Naive thymus-derived CD4-positive, alpha-beta T cell (primary cell): ENCODE measurements around the gene LTA. TPM values are rescaled to one million over a fixed set of nuclear protein-coding genes. Genes with fewer than 3 reads are reported as not detected.

Experiments used
- ATAC-seq: fragments of 150-1000 bp; cut with Tn5 transposase; 2 replicates; pipeline ENCODE4 v1.10.0; 2021; ENCODE audit warnings: mild to moderate bottlenecking, moderate library complexity
- CTCF ChIA-PET: fragments of 350-600 bp; sonication (Branson Sonifier 250); formaldehyde crosslinking; loops from one replicate; lab custom pipeline; 2021; ENCODE audit warnings: antibody characterized with exemption; lab: Charles Lee
- POLR2A ChIA-PET: fragments of 350-600 bp; sonication (Branson Sonifier 250); formaldehyde crosslinking; loops from one replicate; lab custom pipeline; 2021; ENCODE audit warnings: antibody characterized with exemption, inconsistent platforms; lab: Charles Lee
- DNase-seq, 9 donors: peaks; one replicate each; pipeline versions ENCODE4 v3.0.0 to v3.0.0-alpha.2; 2020 to 2022; ENCODE audit warnings: mixed read lengths in 1 of 9
- H3K27ac ChIP-seq: one replicate; pipeline ENCODE4 v1.7.0; 2013; ENCODE audit warnings: mild to moderate bottlenecking, low read depth, low read length, moderate library complexity
- H3K27me3 ChIP-seq, 2 donors: one replicate each; pipeline ENCODE4 v1.7.0; 2013; ENCODE audit warnings: low read length in 2 of 2, mild to moderate bottlenecking in 2 of 2, moderate library complexity in 2 of 2; ENCODE audit not compliant: control insufficient read depth in 2 of 2, insufficient read depth in 2 of 2
- H3K36me3 ChIP-seq, 3 experiments: 1 replicate in 2 of 3; 2 replicates in 1 of 3; pipeline ENCODE4 v1.7.0; 2013; ENCODE audit warnings: low read length in 3 of 3, mild to moderate bottlenecking in 3 of 3, moderate library complexity in 1 of 3; ENCODE audit not compliant: insufficient read depth in 3 of 3, control insufficient read depth in 2 of 3
- H3K4me1 ChIP-seq, 2 donors: one replicate each; pipeline ENCODE4 v1.7.0; 2013; ENCODE audit warnings: low read length in 2 of 2, mild to moderate bottlenecking in 2 of 2, moderate library complexity in 1 of 2; ENCODE audit not compliant: control insufficient read depth in 2 of 2, insufficient read depth in 2 of 2
- H3K4me3 ChIP-seq: 2 replicates; pipeline ENCODE4 v1.7.0; 2013; ENCODE audit warnings: mild to moderate bottlenecking, low read length
- H3K9me3 ChIP-seq, 3 experiments: 1 replicate in 2 of 3; 2 replicates in 1 of 3; pipeline ENCODE4 v1.7.0; 2013; ENCODE audit warnings: low read length in 3 of 3; ENCODE audit not compliant: control insufficient read depth in 2 of 3
- H3K27ac Mint-ChIP-seq, 9 donors: one replicate each; pipeline ENCODE4 v1.8.0; 2020 to 2022; ENCODE audit warnings: mixed read lengths in 9 of 9, mild to moderate bottlenecking in 8 of 9, moderate library complexity in 5 of 9, inconsistent platforms in 2 of 9
- H3K27me3 Mint-ChIP-seq, 5 donors: one replicate each; pipeline ENCODE4 v1.8.0; 2021 to 2022; ENCODE audit warnings: mixed read lengths in 5 of 5, mild to moderate bottlenecking in 1 of 5
- H3K36me3 Mint-ChIP-seq, 5 donors: one replicate each; pipeline ENCODE4 v1.8.0; 2020 to 2022; ENCODE audit warnings: mixed read lengths in 5 of 5, mild to moderate bottlenecking in 3 of 5, inconsistent platforms in 1 of 5
- H3K4me1 Mint-ChIP-seq, 7 donors: one replicate each; pipeline ENCODE4 v1.8.0; 2020 to 2022; ENCODE audit warnings: mixed read lengths in 7 of 7, mild to moderate bottlenecking in 3 of 7, inconsistent platforms in 1 of 7
- H3K4me3 Mint-ChIP-seq, 10 donors: one replicate each; pipeline ENCODE4 v1.8.0; 2020 to 2022; ENCODE audit warnings: mild to moderate bottlenecking in 10 of 10, mixed read lengths in 10 of 10, moderate library complexity in 6 of 10, inconsistent platforms in 2 of 10
- H3K9me3 Mint-ChIP-seq, 11 donors: one replicate each; pipeline ENCODE4 v1.8.0; 2020 to 2022; ENCODE audit warnings: mixed read lengths in 11 of 11, mild to moderate bottlenecking in 4 of 11, inconsistent platforms in 1 of 11, moderate library complexity in 1 of 11
- intact Hi-C, 2 donors: fragments of 100-400 bp; cut with micrococcal nuclease; formaldehyde crosslinking; loops; one replicate each; pipeline ENCODE4 v1.15.1; 2023
- polyA plus RNA-seq, 2 donors: library from polyadenylated mRNA; unstranded; fragments of 300-500 nt; fragmentation: Illumina TruSeq; gene quantifications; one replicate each; pipeline ENCODE4 v1.2.3, GENCODE V29; 2021
- total RNA-seq, 6 experiments: library from RNA in 5 of 6; stranded (reverse) in 5 of 6; gene quantifications; 1 replicate in 5 of 6; 2 replicates in 1 of 6; pipeline ENCODE4 v1.2.3 and lab custom pipeline; 2021 to 2026

LTA gene
- total and polyA plus RNA-seq, 7 experiments from 2014 or later: 12.3 to 110 (median 20.7) TPM

DNA sequence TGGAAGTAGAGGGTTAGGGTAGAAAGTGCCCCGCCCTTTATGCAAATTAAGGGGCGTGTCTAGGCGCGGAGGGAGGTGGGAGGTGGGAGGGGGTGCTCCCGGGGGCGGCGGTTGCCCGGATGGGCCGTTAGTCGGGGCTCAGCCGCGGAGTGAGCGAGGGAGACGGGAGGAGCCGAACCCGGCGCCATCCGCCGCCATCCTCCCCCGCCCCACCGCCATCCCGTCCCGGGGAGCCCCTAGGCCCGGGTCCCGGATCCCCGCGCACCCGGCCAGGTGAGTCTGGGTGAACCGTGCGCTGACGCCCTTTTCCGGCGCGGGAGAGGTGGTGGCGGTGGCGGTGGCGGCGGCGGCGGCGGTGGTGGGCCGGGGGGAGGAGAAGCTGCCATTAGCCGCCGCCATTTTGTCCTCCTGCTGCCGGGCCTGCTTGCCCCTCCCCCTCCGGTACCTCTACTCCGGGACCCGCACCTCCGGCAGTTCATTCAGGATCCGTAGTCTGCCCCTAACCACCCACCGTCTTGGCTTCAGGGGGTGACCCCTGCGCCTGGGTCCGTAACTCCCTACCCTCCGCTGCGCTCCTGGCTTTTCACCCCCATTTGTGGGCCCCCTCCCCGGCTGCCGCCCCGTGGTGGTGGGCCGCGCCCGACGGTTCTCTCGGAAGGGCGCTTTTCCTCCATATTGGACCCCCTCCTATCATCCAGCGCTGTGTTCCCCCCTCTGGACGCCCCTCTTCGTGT, 48.7 kb downstream of the LTA start, which contains the start of gene PRRC2A:
PRRC2A (plus strand) TSS at position 130 of the 734 bp plus-strand sequence. CDS start 2,075 bp downstream, outside the sequence.
- ChIA-PET POLR2A (interaction anchor here (0.6 to 66.4 kb wide), 16 partner anchors 15 to 1805 kb away, joined by 3 to 3078 read pairs (median 4); partner anchors contain the start of genes ATP6V1G2, BAG6, C6orf47 and CSNK2B), CTCF (no interaction called here)
- ATAC-seq (peak; percentile 42), DNase-seq (peak in 4 of 9 donors; percentile 77 to 93 (median 88))
- peaks cover 6 to 24% (median 6%) of the 10 kb centered on the region in 3 experiments for H3K36me3 ChIP-seq
- peak within 1 kb of the TSS; percentile 95 to 99 (median 96) for H3K27ac Mint-ChIP-seq
- H3K9me3 Mint-ChIP-seq: peaks cover 0 to 2% (median 0%) of the 10 kb centered on the region in 11 donors
- no peaks in the 10 kb centered on the region for H3K9me3 ChIP-seq
- H3K27me3 Mint-ChIP-seq: no peaks in the 10 kb centered on the region
- H3K4me3 Mint-ChIP-seq: peak within 1 kb of the TSS; percentile 87 to 97 (median 93)
- H3K4me3 ChIP-seq: peak within 1 kb of the TSS; percentile 90
- intact Hi-C loops: loop anchor here (1.0 to 5.0 kb wide), 24 partner anchors 18 to 1232 kb away; partner anchors contain the start of genes ABHD16A (in 2 of the 2), BAG6 (in 2 of the 2), NELFE (in 2 of the 2) and NFKBIL1 (in 2 of the 2)
- peaks cover 21 to 53% (median 46%) of the 10 kb centered on the region in 7 donors for H3K4me1 Mint-ChIP-seq
- H3K36me3 Mint-ChIP-seq: peaks cover 0 to 37% (median 4%) of the 10 kb centered on the region in 5 donors
- H3K27ac ChIP-seq: peak within 1 kb of the TSS; percentile 96
- no peaks in the 10 kb centered on the region for H3K27me3 ChIP-seq
- peaks cover 14 to 15% of the 10 kb centered on the region in 2 donors for H3K4me1 ChIP-seq

DNA sequence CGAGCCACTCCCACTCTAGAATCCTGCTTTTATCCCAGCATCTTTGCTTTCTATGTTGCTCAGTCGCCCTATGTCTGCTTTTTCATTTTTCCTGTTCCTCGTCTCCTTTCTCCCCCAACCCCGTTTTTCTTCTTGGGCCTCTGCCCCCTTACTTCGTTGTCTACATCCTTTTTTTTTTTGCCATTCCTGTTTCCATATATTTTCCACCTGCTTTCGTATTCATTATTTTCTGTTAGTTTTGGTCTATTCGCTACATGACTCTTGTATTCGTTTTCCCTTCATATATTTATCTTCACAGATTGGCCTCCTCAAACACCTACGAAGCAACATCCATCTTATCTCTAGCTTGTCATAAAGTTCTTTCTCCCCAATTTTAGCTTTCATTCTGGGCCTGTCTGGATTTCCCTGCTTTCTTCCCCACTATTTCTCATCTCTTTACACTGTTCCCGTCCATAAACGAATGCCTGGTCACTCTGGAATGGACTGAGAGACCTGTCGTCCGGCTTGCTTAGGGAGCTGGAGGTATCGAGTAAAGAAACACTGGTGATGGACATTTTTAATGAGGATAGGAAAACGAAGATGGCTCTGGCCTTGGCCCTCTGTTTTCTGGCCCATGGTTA, 49.3 kb downstream of the LTA start:
- Mint-ChIP-seq H3K4me1 (peaks cover 15 to 46% (median 41%) of the 10 kb centered on the region in 7 donors), H3K4me3 (peak overlapping the region; percentile 82 to 95 (median 93)), H3K36me3 (peaks cover under 1 to 41% (median 10%) of the 10 kb centered on the region in 5 donors), H3K27ac (peak overlapping the region; percentile 90 to 98 (median 96)), H3K27me3 (no peaks in the 10 kb centered on the region), H3K9me3 (peaks cover 0 to 2% (median 0%) of the 10 kb centered on the region in 11 donors)
- Histone ChIP-seq H3K27ac (peak overlapping the region; percentile 96), H3K9me3 (no peaks in the 10 kb centered on the region), H3K4me1 (peaks cover 9 to 14% of the 10 kb centered on the region in 2 donors), H3K4me3 (peak overlapping the region; percentile 90), H3K36me3 (peaks cover 12 to 31% (median 13%) of the 10 kb centered on the region in 3 experiments), H3K27me3 (no peaks in the 10 kb centered on the region)
- ATAC-seq (no peak), DNase-seq (peak in 3 of 9 donors; percentile 15 to 29 (median 21))
- intact Hi-C loops: loop anchor here (2.0 to 5.0 kb wide), 10 partner anchors 17 to 1231 kb away; partner anchors contain the start of genes NELFE (in 2 of the 2), SKIC2 (in 2 of the 2), GNL1 (in 1 of the 2) and HSPA1B (in 1 of the 2)
- ChIA-PET POLR2A (interaction anchor here (0.6 to 66.4 kb wide), 15 partner anchors 15 to 338 kb away, joined by 3 to 3078 read pairs (median 5); partner anchors contain the start of genes APOM, ATP6V1G2, BAG6 and C6orf47), CTCF (no interaction called here)

DNA sequence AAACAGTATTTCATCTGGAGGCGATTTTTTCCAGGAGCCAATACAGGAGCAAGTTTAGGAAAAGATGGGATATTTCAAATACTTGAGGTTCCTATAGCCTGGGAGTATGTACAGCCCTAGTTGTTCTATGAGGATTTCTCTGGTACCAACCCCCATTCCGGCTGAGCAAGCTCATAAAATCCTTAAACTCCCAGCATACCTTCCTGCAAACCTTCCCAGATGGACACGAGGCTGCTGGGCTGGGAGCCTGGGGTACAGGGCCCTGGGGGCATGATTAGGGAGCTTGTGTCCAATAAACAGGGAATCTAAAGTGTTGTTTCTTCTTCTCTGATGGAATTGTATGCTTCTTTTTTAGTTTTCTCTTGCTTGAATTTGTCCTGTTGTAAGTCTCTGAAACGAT, 49.9 kb downstream of the LTA start:
- Mint-ChIP-seq H3K9me3 (peaks cover 0 to 2% (median 0%) of the 10 kb centered on the region in 11 donors), H3K27ac (peak overlapping the region; percentile 90 to 98 (median 96)), H3K4me3 (peak overlapping the region; percentile 82 to 95 (median 93)), H3K36me3 (peaks cover 4 to 41% (median 13%) of the 10 kb centered on the region in 5 donors), H3K4me1 (peaks cover 9 to 40% (median 35%) of the 10 kb centered on the region in 7 donors), H3K27me3 (no peaks in the 10 kb centered on the region)
- Histone ChIP-seq H3K36me3 (peaks cover 17 to 37% (median 18%) of the 10 kb centered on the region in 3 experiments), H3K4me3 (no peak overlapping the region), H3K9me3 (no peaks in the 10 kb centered on the region), H3K27ac (peak overlapping the region; percentile 96), H3K27me3 (no peaks in the 10 kb centered on the region), H3K4me1 (peaks cover 3 to 14% of the 10 kb centered on the region in 2 donors)
- DNase-seq (no peak), ATAC-seq (no peak)
- POLR2A ChIA-PET: interaction anchor here (0.6 to 66.4 kb wide), 15 partner anchors 16 to 338 kb away, joined by 3 to 3078 read pairs (median 4); partner anchors contain the start of genes APOM, ATP6V1G2, BAG6 and C6orf47
- intact Hi-C loops: loop anchor here (2.0 to 5.0 kb wide), 10 partner anchors 17 to 1230 kb away; partner anchors contain the start of genes NELFE (in 2 of the 2), SKIC2 (in 2 of the 2), GNL1 (in 1 of the 2) and HSPA1B (in 1 of the 2)
- CTCF ChIA-PET: interaction anchor here (0.8 kb wide), 1 partner anchor 125 kb away, joined by 3 read pairs; no protein-coding TSS in a partner anchor

DNA sequence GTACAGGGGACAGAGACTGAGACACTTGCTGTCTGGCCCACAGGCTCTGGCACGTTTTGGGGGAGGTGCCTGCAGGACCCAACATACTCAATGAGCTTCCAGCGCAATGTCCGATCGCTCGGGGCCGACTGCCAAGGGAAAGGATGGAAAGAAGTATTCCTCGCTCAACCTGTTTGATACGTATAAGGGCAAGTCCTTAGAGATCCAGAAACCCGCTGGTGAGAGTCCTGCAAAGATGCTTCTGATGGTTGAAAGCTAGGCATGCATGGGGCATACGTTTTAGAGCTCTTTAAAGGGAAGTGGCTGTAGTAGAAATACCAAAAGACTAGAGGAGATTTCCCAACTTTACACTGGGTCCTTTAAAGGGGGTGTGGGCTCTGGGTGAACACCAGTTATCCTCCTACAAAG, 50.6 kb downstream of the LTA start:
- Histone ChIP-seq H3K27ac (peak overlapping the region; percentile 96), H3K9me3 (no peaks in the 10 kb centered on the region), H3K27me3 (no peaks in the 10 kb centered on the region), H3K36me3 (peaks cover 20 to 44% (median 21%) of the 10 kb centered on the region in 3 experiments), H3K4me3 (no peak overlapping the region), H3K4me1 (peaks cover 3 to 14% of the 10 kb centered on the region in 2 donors)
- intact Hi-C loops: loop anchor here (5.0 kb wide), 3 partner anchors 335 to 1230 kb away; partner anchors contain the start of genes GNL1 (in 1 of the 2), NELFE (in 1 of the 2), PRR3 (in 1 of the 2) and PSMB9 (in 1 of the 2)
- H3K36me3 Mint-ChIP-seq: peaks cover 4 to 46% (median 20%) of the 10 kb centered on the region in 5 donors
- peak overlapping the region in 5 of 10 donors; percentile 88 to 95 (median 93) for H3K4me3 Mint-ChIP-seq
- peak overlapping the region; percentile 66 to 98 (median 96) for H3K27ac Mint-ChIP-seq
- H3K9me3 Mint-ChIP-seq: peaks cover 0 to 2% (median 0%) of the 10 kb centered on the region in 11 donors
- H3K4me1 Mint-ChIP-seq: peaks cover 9 to 38% (median 34%) of the 10 kb centered on the region in 7 donors
- no peaks in the 10 kb centered on the region for H3K27me3 Mint-ChIP-seq
- DNase-seq (no peak), ATAC-seq (no peak)
- ChIA-PET POLR2A (interaction anchor here (0.6 to 66.4 kb wide), 9 partner anchors 12 to 296 kb away, joined by 3 to 3078 read pairs (median 5); partner anchors contain the start of genes ATP6V1G2, BAG6, DDX39B and HSPA1B), CTCF (interaction anchor here (0.8 kb wide), 1 partner anchor 126 kb away, joined by 3 read pairs; no protein-coding TSS in a partner anchor)

Other genes with a start within 250 kb of the LTA start
Only the 30 nearest of the 34 such genes appear.
- 1,000 to 10,000 TPM; 5,136 to 7,364 (median 5,516) TPM for gene HLA-B, start 215.1 kb upstream of the LTA start, total RNA-seq
- gene HLA-B, start 215.1 kb upstream of the LTA start, polyA plus RNA-seq: 1,000 to 10,000 TPM; 5,467 to 7,459 TPM
- 10 to 100 TPM; 12.1 to 17.4 (median 15.2) TPM for gene MICA, start 168.7 kb upstream of the LTA start, total RNA-seq
- 1 to 10 TPM; 4.3 to 8.4 TPM for gene MICA, start 168.7 kb upstream of the LTA start, polyA plus RNA-seq
- gene MICB, start 74.1 kb upstream of the LTA start, total RNA-seq: 10 to 100 TPM; 11.7 to 49.5 (median 13.3) TPM
- gene MICB, start 74.1 kb upstream of the LTA start, polyA plus RNA-seq: 1 to 10 TPM; 3.4 to 4.7 TPM
- gene MCCD1, start 43.3 kb upstream of the LTA start, total RNA-seq: not detected
- not detected for gene MCCD1, start 43.3 kb upstream of the LTA start, polyA plus RNA-seq
- gene DDX39B, start 30.3 kb upstream of the LTA start, total RNA-seq: 100 to 1,000 TPM; 443 to 761 (median 546) TPM
- gene DDX39B, start 30.3 kb upstream of the LTA start, polyA plus RNA-seq: 100 to 1,000 TPM; 106 to 125 TPM
- gene ATP6V1G2, start 25.7 kb upstream of the LTA start, total RNA-seq: 1 to 10 TPM; 2.7 to 7.5 (median 4.8) TPM
- gene ATP6V1G2, start 25.7 kb upstream of the LTA start, polyA plus RNA-seq: 1 to 10 TPM in 1 of 2 donors, under 1 TPM in 1; 0.38 to 1.9 TPM
- gene NFKBIL1, start 24.7 kb upstream of the LTA start, total RNA-seq: 10 to 100 TPM in 4 of 5 experiments, 1 to 10 TPM in 1; 8.7 to 17.2 (median 11.6) TPM
- gene NFKBIL1, start 24.7 kb upstream of the LTA start, polyA plus RNA-seq: 10 to 100 TPM in 1 of 2 donors, 1 to 10 TPM in 1; 9.4 to 13.8 TPM
- 100 to 1,000 TPM in 1 of 5 experiments, 10 to 100 TPM in 1, 1 to 10 TPM in 3; 5.4 to 125 (median 8.7) TPM for gene TNF, start 3.3 kb downstream of the LTA start, total RNA-seq
- gene TNF, start 3.3 kb downstream of the LTA start, polyA plus RNA-seq: 1 to 10 TPM in 1 of 2 donors, under 1 TPM in 1; 0.73 to 1.1 TPM
- 1,000 to 10,000 TPM in 1 of 5 experiments, 100 to 1,000 TPM in 4; 370 to 1,909 (median 670) TPM for gene LTB, start 10.1 kb downstream of the LTA start, total RNA-seq
- 1,000 to 10,000 TPM; 1,970 to 2,371 TPM for gene LTB, start 10.1 kb downstream of the LTA start, polyA plus RNA-seq
- 100 to 1,000 TPM in 2 of 5 experiments, 10 to 100 TPM in 3; 15.1 to 234 (median 32.0) TPM for gene LST1, start 14.0 kb downstream of the LTA start, total RNA-seq
- gene LST1, start 14.0 kb downstream of the LTA start, polyA plus RNA-seq: 10 to 100 TPM in 1 of 2 donors, 1 to 10 TPM in 1; 8.4 to 15.3 TPM
- gene NCR3, start 20.7 kb downstream of the LTA start, total RNA-seq: 10 to 100 TPM in 2 of 5 experiments, 1 to 10 TPM in 2, under 1 TPM in 1; 0.97 to 47.1 (median 6.7) TPM
- gene NCR3, start 20.7 kb downstream of the LTA start, polyA plus RNA-seq: 10 to 100 TPM; 11.0 to 19.7 TPM
- gene AIF1, start 42.9 kb downstream of the LTA start, total RNA-seq: 100 to 1,000 TPM in 1 of 5 experiments, 10 to 100 TPM in 4; 33.1 to 160 (median 62.0) TPM
- gene AIF1, start 42.9 kb downstream of the LTA start, polyA plus RNA-seq: 100 to 1,000 TPM; 140 to 182 TPM
- gene PRRC2A, start 48.4 kb downstream of the LTA start, total RNA-seq: 100 to 1,000 TPM; 203 to 238 (median 226) TPM
- gene PRRC2A, start 48.4 kb downstream of the LTA start, polyA plus RNA-seq: 1 to 10 TPM; 3.9 to 8.2 TPM
- 100 to 1,000 TPM; 260 to 321 (median 280) TPM for gene BAG6, start 80.4 kb downstream of the LTA start, total RNA-seq
- 10 to 100 TPM; 14.4 to 24.3 TPM for gene BAG6, start 80.4 kb downstream of the LTA start, polyA plus RNA-seq
- 1 to 10 TPM in 4 of 5 experiments, under 1 TPM in 1; 0.78 to 4.3 (median 2.8) TPM for gene APOM, start 83.6 kb downstream of the LTA start, total RNA-seq
- 1 to 10 TPM; 3.8 to 5.0 TPM for gene APOM, start 83.6 kb downstream of the LTA start, polyA plus RNA-seq
- 10 to 100 TPM; 14.0 to 32.8 (median 23.2) TPM for gene C6orf47, start 88.5 kb downstream of the LTA start, total RNA-seq
- 10 to 100 TPM; 22.3 to 33.7 TPM for gene C6orf47, start 88.5 kb downstream of the LTA start, polyA plus RNA-seq
- gene GPANK1, start 92.7 kb downstream of the LTA start, total RNA-seq: 10 to 100 TPM; 12.8 to 35.1 (median 28.9) TPM
- gene GPANK1, start 92.7 kb downstream of the LTA start, polyA plus RNA-seq: 10 to 100 TPM; 24.0 to 27.2 TPM
- gene CSNK2B, start 93.8 kb downstream of the LTA start, total RNA-seq: 100 to 1,000 TPM; 101 to 215 (median 133) TPM
- gene CSNK2B, start 93.8 kb downstream of the LTA start, polyA plus RNA-seq: 100 to 1,000 TPM; 260 to 275 TPM
- gene LY6G5B, start 97.7 kb downstream of the LTA start, total RNA-seq: 10 to 100 TPM; 27.7 to 51.0 (median 42.9) TPM
- not detected for gene LY6G5B, start 97.7 kb downstream of the LTA start, polyA plus RNA-seq
- gene LY6G5C, start 108.8 kb downstream of the LTA start, total RNA-seq: 1 to 10 TPM; 2.4 to 4.3 (median 3.1) TPM
- gene LY6G5C, start 108.8 kb downstream of the LTA start, polyA plus RNA-seq: 10 to 100 TPM in 1 of 2 donors, 1 to 10 TPM in 1; 6.4 to 10.2 TPM
- 10 to 100 TPM; 60.1 to 71.7 (median 65.2) TPM for gene ABHD16A, start 131.0 kb downstream of the LTA start, total RNA-seq
- gene ABHD16A, start 131.0 kb downstream of the LTA start, polyA plus RNA-seq: 10 to 100 TPM; 31.1 to 42.5 TPM
- under 1 TPM in 1 of 5 experiments, not detected in 4; 0.56 TPM for gene LY6G6F, start 134.6 kb downstream of the LTA start, total RNA-seq
- gene LY6G6F, start 134.6 kb downstream of the LTA start, polyA plus RNA-seq: not detected
- gene LY6G6D, start 143.1 kb downstream of the LTA start, total RNA-seq: not detected
- not detected for gene LY6G6D, start 143.1 kb downstream of the LTA start, polyA plus RNA-seq
- gene LY6G6C, start 149.5 kb downstream of the LTA start, total RNA-seq: 1 to 10 TPM in 1 of 5 experiments, not detected in 4; 1.2 TPM
- gene LY6G6C, start 149.5 kb downstream of the LTA start, polyA plus RNA-seq: not detected
- 1 to 10 TPM in 1 of 5 experiments, under 1 TPM in 4; 0.12 to 4.7 (median 0.64) TPM for gene MPIG6B, start 151.1 kb downstream of the LTA start, total RNA-seq
- 1 to 10 TPM in 1 of 2 donors, under 1 TPM in 1; 0.20 to 2.3 TPM for gene MPIG6B, start 151.1 kb downstream of the LTA start, polyA plus RNA-seq
- gene DDAH2, start 157.0 kb downstream of the LTA start, total RNA-seq: 10 to 100 TPM in 2 of 5 experiments, 1 to 10 TPM in 3; 4.9 to 31.4 (median 7.1) TPM
- gene DDAH2, start 157.0 kb downstream of the LTA start, polyA plus RNA-seq: 10 to 100 TPM; 13.1 to 15.3 TPM
- 100 to 1,000 TPM in 2 of 5 experiments, 10 to 100 TPM in 3; 29.3 to 494 (median 58.2) TPM for gene CLIC1, start 164.2 kb downstream of the LTA start, total RNA-seq
- 100 to 1,000 TPM; 102 to 122 TPM for gene CLIC1, start 164.2 kb downstream of the LTA start, polyA plus RNA-seq
- 10 to 100 TPM; 10.3 to 52.2 (median 11.4) TPM for gene MSH5, start 167.7 kb downstream of the LTA start, total RNA-seq
- 1 to 10 TPM in 1 of 2 donors, under 1 TPM in 1; 0.51 to 2.6 TPM for gene MSH5, start 167.7 kb downstream of the LTA start, polyA plus RNA-seq
- gene SAPCD1, start 190.4 kb downstream of the LTA start, total RNA-seq: 10 to 100 TPM in 1 of 5 experiments, 1 to 10 TPM in 4; 2.3 to 11.1 (median 3.3) TPM
- not detected for gene SAPCD1, start 190.4 kb downstream of the LTA start, polyA plus RNA-seq
- gene VWA7, start 205.0 kb downstream of the LTA start, total RNA-seq: 1 to 10 TPM in 3 of 5 experiments, under 1 TPM in 2; 0.53 to 4.5 (median 1.1) TPM
- gene VWA7, start 205.0 kb downstream of the LTA start, polyA plus RNA-seq: not detected